IPS DF 6.9 (cell line): ENCODE measurements around the gene TEDC2.

Experiments
- DNase-seq: peaks from one replicate; pipeline ENCODE4 v3.0.0-alpha.2; 2013; ENCODE audit warnings: low read depth, low spot score
- H3K27ac ChIP-seq: one replicate; pipeline ENCODE4 v1.5.1; 2013; ENCODE audit warnings: low read length, control low read depth
- H3K27me3 ChIP-seq: 2 replicates; pipeline ENCODE4 v1.6.1; 2013; ENCODE audit warnings: mild to moderate bottlenecking, low read length; ENCODE audit not compliant: control insufficient read depth, insufficient read depth
- H3K36me3 ChIP-seq: 2 replicates; pipeline ENCODE4 v1.6.1; 2013; ENCODE audit warnings: low read length; ENCODE audit not compliant: control insufficient read depth, insufficient read depth
- H3K4me1 ChIP-seq: 2 replicates; pipeline ENCODE4 v1.6.1; 2013; ENCODE audit warnings: low read length; ENCODE audit not compliant: control insufficient read depth, insufficient read depth
- H3K4me3 ChIP-seq: 2 replicates; pipeline ENCODE4 v1.5.1; 2013; ENCODE audit warnings: mild to moderate bottlenecking, low read length
- H3K9me3 ChIP-seq: 2 replicates; pipeline ENCODE4 v1.6.1; 2013; ENCODE audit warnings: low read length, inconsistent platforms; ENCODE audit not compliant: control insufficient read depth, insufficient read depth
- WGBS: extraction: QIAGEN DNeasy Blood & Tissue Kit; methylation state at CpG from one replicate; pipeline ENCODE4 v1.1.7; 2013; ENCODE audit warnings: mixed read lengths, missing lambda C conversion rate; ENCODE audit not compliant: insufficient read length, insufficient coverage; 5-methylcytosine and 5-hydroxymethylcytosine counted together

TEDC2 gene

GRCh38 chr16:2471653-2472487 is 12.0 kb downstream of the TEDC2 start:
- Histone ChIP-seq H3K27me3 (peaks cover 17% of the 10 kb centered on the region), H3K27ac (no peak overlapping the region), H3K9me3 (no peaks in the 10 kb centered on the region), H3K36me3 (no peaks in the 10 kb centered on the region), H3K4me1 (peaks cover 23% of the 10 kb centered on the region), H3K4me3 (peak overlapping the region; percentile 24; the same call in 1 of the 2 replicates)
- WGBS, result no CpG with 5 or more reads among the region's 61 CpGs
- DNase-seq, result no peak

- H3K4me1 ChIP-seq, result peaks cover 20% of the 10 kb centered on the region
- H3K36me3 ChIP-seq, result no peaks in the 10 kb centered on the region
- WGBS, result no CpG with 5 or more reads among the region's 27 CpGs
- DNase-seq, result no peak
- peaks cover 17% of the 10 kb centered on the region for H3K27me3 ChIP-seq
- H3K27ac ChIP-seq, result no peak overlapping the region
- H3K4me3 ChIP-seq, result no peak overlapping the region
- no peaks in the 10 kb centered on the region for H3K9me3 ChIP-seq
Measured at GRCh38 chr16:2472488-2472864, 12.6 kb downstream of the TEDC2 start.

- WGBS, result no CpG with 5 or more reads among the region's 14 CpGs
- Histone ChIP-seq H3K36me3 (no peaks in the 10 kb centered on the region), H3K9me3 (no peaks in the 10 kb centered on the region), H3K4me3 (no peak overlapping the region; the same call in 1 of the 2 replicates), H3K27ac (no peak overlapping the region), H3K27me3 (peaks cover 17% of the 10 kb centered on the region), H3K4me1 (peaks cover 19% of the 10 kb centered on the region)
- DNase-seq, result no peak
Measured at GRCh38 chr16:2472885-2473445, 13.1 kb downstream of the TEDC2 start.

- no peak overlapping the region for H3K27ac ChIP-seq
- WGBS, result no CpG with 5 or more reads among the region's 49 CpGs
- H3K36me3 ChIP-seq, result no peaks in the 10 kb centered on the region
- H3K9me3 ChIP-seq, result no peaks in the 10 kb centered on the region
- peak overlapping the region; percentile 36; the same call in 1 of the 2 replicates for H3K4me3 ChIP-seq
- H3K27me3 ChIP-seq, result peaks cover 17% of the 10 kb centered on the region
- no peak for DNase-seq
- peaks cover 16% of the 10 kb centered on the region for H3K4me1 ChIP-seq
Measured at GRCh38 chr16:2473446-2473926, 13.6 kb downstream of the TEDC2 start.

GRCh38 chr16:2473999-2474876 is 14.3 kb downstream of the TEDC2 start:
- no peak for DNase-seq
- Histone ChIP-seq H3K4me1 (peaks cover 11% of the 10 kb centered on the region), H3K27me3 (peaks cover 13% of the 10 kb centered on the region), H3K27ac (no peak overlapping the region), H3K36me3 (no peaks in the 10 kb centered on the region), H3K4me3 (peak overlapping the region; percentile 74), H3K9me3 (no peaks in the 10 kb centered on the region)
- no CpG with 5 or more reads among the region's 100 CpGs for WGBS

GRCh38 chr16:2474877-2475412 is 15.0 kb downstream of the TEDC2 start, which contains the start of gene TBC1D24:
Gene TBC1D24, plus strand, starts transcription at chr16:2475127. Its CDS starts 21,022 bp downstream, at chr16:2496149.
- no peak within 1 kb of the TSS for H3K27ac ChIP-seq
- H3K27me3 ChIP-seq, result peaks cover 12% of the 10 kb centered on the region

GRCh38 chr16:2475413-2476344 is 15.8 kb downstream of the TEDC2 start:
- WGBS, result no CpG with 5 or more reads among the region's 55 CpGs
- no peaks in the 10 kb centered on the region for H3K9me3 ChIP-seq
- H3K27ac ChIP-seq, result no peak overlapping the region
- H3K4me3 ChIP-seq, result peak overlapping the region; percentile 74
- no peak for DNase-seq
- H3K4me1 ChIP-seq, result peaks cover 7% of the 10 kb centered on the region
- H3K27me3 ChIP-seq, result peaks cover 7% of the 10 kb centered on the region; the same call in 1 of the 2 replicates
- no peaks in the 10 kb centered on the region for H3K36me3 ChIP-seq

More at GRCh38 chr16:2474877-2475412, 15.0 kb downstream of the TEDC2 start, which contains the start of gene TBC1D24:
- H3K9me3 ChIP-seq, result no peaks in the 10 kb centered on the region
- peak within 1 kb of the TSS; percentile 74 for H3K4me3 ChIP-seq
- no peak for DNase-seq
- no peaks in the 10 kb centered on the region for H3K36me3 ChIP-seq
- no CpG with 5 or more reads among the region's 77 CpGs for WGBS
- peaks cover 8% of the 10 kb centered on the region for H3K4me1 ChIP-seq

GRCh38 chr16:2476345-2476720 is 16.4 kb downstream of the TEDC2 start:
- Histone ChIP-seq H3K27me3 (peaks cover 6% of the 10 kb centered on the region; the same call in 1 of the 2 replicates), H3K4me1 (peaks cover 6% of the 10 kb centered on the region), H3K36me3 (no peaks in the 10 kb centered on the region), H3K27ac (no peak overlapping the region), H3K4me3 (no peak overlapping the region), H3K9me3 (no peaks in the 10 kb centered on the region)
- no CpG with 5 or more reads among the region's 9 CpGs for WGBS
- no peak for DNase-seq

- Histone ChIP-seq H3K36me3 (no peaks in the 10 kb centered on the region), H3K27me3 (peaks cover 6% of the 10 kb centered on the region; the same call in 1 of the 2 replicates), H3K27ac (no peak overlapping the region), H3K9me3 (no peaks in the 10 kb centered on the region), H3K4me1 (peaks cover 4% of the 10 kb centered on the region), H3K4me3 (no peak overlapping the region)
- WGBS, result no CpG with 5 or more reads among the region's 3 CpGs
- no peak for DNase-seq
Measured at GRCh38 chr16:2476741-2477140, 16.8 kb downstream of the TEDC2 start.
